HEK293 (cell line): Measurements from ENCODE around the gene STT3A.

Source experiments
- CTCF ChIA-PET: fragments of 350-600 bp; formaldehyde crosslinking; extraction: SDS; loops from one replicate; lab custom pipeline; 2021; ENCODE audit warnings: antibody characterized with exemption; lab: Yijun Ruan, JAX
- POLR2A ChIA-PET: fragments of 300-600 bp; formaldehyde crosslinking; extraction: SDS; loops from one replicate; lab custom pipeline; 2020; ENCODE audit warnings: antibody characterized with exemption, inconsistent platforms; lab: Yijun Ruan, JAX
- H3K27ac ChIP-seq: fragments of 200-500 bp; sonication (Bioruptor generic); 2 replicates; pipeline ENCODE4 v1.5.1; 2014; ENCODE audit warnings: low read depth, low read length, control low read depth, inconsistent platforms; ENCODE audit errors: extremely low read depth
- H3K36me3 ChIP-seq, 2 experiments: fragments of 200-500 bp in 1 of 2; sonication (Bioruptor generic) in 1 of 2; 1 replicate in 1 of 2; 2 replicates in 1 of 2; pipeline ENCODE4 v1.5.1; 2014 to 2017; ENCODE audit warnings: inconsistent platforms in 2 of 2, low read length in 2 of 2; ENCODE audit not compliant: control insufficient read depth in 2 of 2, insufficient read depth in 1 of 2
- H3K4me1 ChIP-seq: fragments of 200-500 bp; sonication (Bioruptor generic); 2 replicates; pipeline ENCODE4 v1.5.1; 2014; ENCODE audit warnings: mild to moderate bottlenecking, low read length, inconsistent platforms; ENCODE audit not compliant: control insufficient read depth, insufficient read depth
- H3K4me3 ChIP-seq: 2 replicates; pipeline ENCODE4 v1.5.1; 2011; ENCODE audit warnings: low read depth, mild to moderate bottlenecking, control low read depth, low read length, moderate library complexity
- H3K9me3 ChIP-seq: fragments of 200-500 bp; sonication (Bioruptor generic); 2 replicates; pipeline ENCODE4 v1.5.1; 2014; ENCODE audit warnings: low read depth, low read length, inconsistent platforms; ENCODE audit not compliant: control insufficient read depth, insufficient read depth
- BCL11B ChIP-seq: fragments of 450-650 bp; formaldehyde crosslinking; IDR thresholded peaks from 2 replicates; pipeline ENCODE4 v1.5.1; 2016; ENCODE audit warnings: low read depth, missing biosample characterization, missing genetic modification characterization
- GLIS2 ChIP-seq: fragments of 450-650 bp; formaldehyde crosslinking; IDR thresholded peaks from 2 replicates; pipeline ENCODE4 v1.5.1; 2016; ENCODE audit warnings: missing biosample characterization, missing genetic modification characterization
- KLF8 ChIP-seq: fragments of 450-650 bp; formaldehyde crosslinking; IDR thresholded peaks from 2 replicates; pipeline ENCODE4 v1.5.1; 2016; ENCODE audit warnings: missing biosample characterization, missing genetic modification characterization
- PRDM1 ChIP-seq: fragments of 450-650 bp; formaldehyde crosslinking; IDR thresholded peaks from 2 replicates; pipeline ENCODE4; 2016; ENCODE audit warnings: missing biosample characterization, missing genetic modification characterization
- SALL2 ChIP-seq: fragments of 450-650 bp; formaldehyde crosslinking; IDR thresholded peaks from 2 replicates; pipeline ENCODE4 v1.5.0; 2017; ENCODE audit warnings: missing biosample characterization, mild to moderate bottlenecking, missing genetic modification characterization, borderline replicate concordance
- SP2 ChIP-seq: fragments of 450-650 bp; formaldehyde crosslinking; IDR thresholded peaks from 2 replicates; pipeline ENCODE4 v1.5.1; 2016; ENCODE audit warnings: missing biosample characterization, missing genetic modification characterization
- ZBTB17 ChIP-seq: fragments of 450-650 bp; formaldehyde crosslinking; IDR thresholded peaks from 2 replicates; pipeline ENCODE4 v1.5.1; 2016; ENCODE audit warnings: missing biosample characterization, missing genetic modification characterization
- ZBTB20 ChIP-seq: fragments of 450-650 bp; formaldehyde crosslinking; IDR thresholded peaks from 2 replicates; pipeline ENCODE4 v1.5.1; 2016; ENCODE audit warnings: missing biosample characterization, missing genetic modification characterization
- ZNF114 ChIP-seq: fragments of 450-650 bp; formaldehyde crosslinking; IDR thresholded peaks from 2 replicates; pipeline ENCODE4 v1.5.0; 2017; ENCODE audit warnings: missing biosample characterization, missing genetic modification characterization
- ZNF121 ChIP-seq: fragments of 450-650 bp; formaldehyde crosslinking; IDR thresholded peaks from 2 replicates; pipeline ENCODE4 v1.5.1; 2016; ENCODE audit warnings: missing biosample characterization, missing genetic modification characterization
- ZNF157 ChIP-seq: fragments of 450-650 bp; formaldehyde crosslinking; IDR thresholded peaks from 2 replicates; pipeline ENCODE4 v1.5.1; 2016; ENCODE audit warnings: missing biosample characterization, missing genetic modification characterization
- ZNF16 ChIP-seq: fragments of 450-650 bp; formaldehyde crosslinking; IDR thresholded peaks from 2 replicates; pipeline ENCODE4 v1.5.1; 2016; ENCODE audit warnings: low read depth, missing biosample characterization, missing genetic modification characterization
- ZNF292 ChIP-seq: fragments of 450-650 bp; formaldehyde crosslinking; IDR thresholded peaks from 2 replicates; pipeline ENCODE4 v1.5.1; 2016; ENCODE audit warnings: low read depth, missing biosample characterization, missing genetic modification characterization, borderline replicate concordance
- ZNF37A ChIP-seq: fragments of 450-650 bp; IDR thresholded peaks from 2 replicates; pipeline ENCODE4 v1.5.1; 2018; ENCODE audit warnings: missing biosample characterization, missing genetic modification characterization
- ZNF426 ChIP-seq: fragments of 450-650 bp; formaldehyde crosslinking; IDR thresholded peaks from 2 replicates; pipeline ENCODE4 v1.5.1; 2017; ENCODE audit warnings: missing biosample characterization, missing genetic modification characterization, mild to moderate bottlenecking, inconsistent platforms, moderate library complexity
- ZNF473 ChIP-seq: fragments of 450-650 bp; formaldehyde crosslinking; IDR thresholded peaks from 2 replicates; pipeline ENCODE4 v1.5.1; 2017; ENCODE audit warnings: missing biosample characterization, missing genetic modification characterization
- ZNF48 ChIP-seq: fragments of 450-650 bp; formaldehyde crosslinking; IDR thresholded peaks from 2 replicates; pipeline ENCODE4 v1.5.1; 2016; ENCODE audit warnings: missing biosample characterization, missing genetic modification characterization
- ZNF585B ChIP-seq: fragments of 450-650 bp; formaldehyde crosslinking; IDR thresholded peaks from 2 replicates; pipeline ENCODE4 v1.5.1; 2016; ENCODE audit warnings: missing biosample characterization, missing genetic modification characterization
- ZNF600 ChIP-seq: fragments of 450-650 bp; formaldehyde crosslinking; IDR thresholded peaks from 2 replicates; pipeline ENCODE4 v1.5.1; 2016; ENCODE audit warnings: missing biosample characterization, missing genetic modification characterization
- ZNF654 ChIP-seq: fragments of 450-650 bp; formaldehyde crosslinking; IDR thresholded peaks from 2 replicates; pipeline ENCODE4 v1.5.1; 2016; ENCODE audit warnings: low read depth, missing biosample characterization, missing genetic modification characterization
- ZNF677 ChIP-seq: fragments of 450-650 bp; IDR thresholded peaks from 2 replicates; pipeline ENCODE4 v1.5.0; 2018; ENCODE audit warnings: missing biosample characterization, mild to moderate bottlenecking, missing genetic modification characterization, moderate library complexity
- ZNF776 ChIP-seq: fragments of 450-650 bp; formaldehyde crosslinking; IDR thresholded peaks from 2 replicates; pipeline ENCODE4 v1.5.0; 2017; ENCODE audit warnings: missing biosample characterization, missing genetic modification characterization, borderline replicate concordance
- ZNF777 ChIP-seq: fragments of 450-650 bp; formaldehyde crosslinking; IDR thresholded peaks from 2 replicates; pipeline ENCODE4 v1.5.1; 2017; ENCODE audit warnings: missing biosample characterization, missing genetic modification characterization, borderline replicate concordance
- TF ChIP-seq, protein P1 (sequence below): fragments of 450-650 bp; formaldehyde crosslinking; IDR thresholded peaks from 2 replicates; pipeline ENCODE4 v1.5.1; 2017; ENCODE audit warnings: missing biosample characterization, missing genetic modification characterization
- TF ChIP-seq, protein P2 (sequence below): fragments of 450-650 bp; formaldehyde crosslinking; IDR thresholded peaks from 2 replicates; pipeline ENCODE4 v1.5.1; 2016; ENCODE audit warnings: missing biosample characterization, missing genetic modification characterization
- TF ChIP-seq, protein P3 (sequence below): fragments of 450-650 bp; formaldehyde crosslinking; IDR thresholded peaks from 2 replicates; pipeline ENCODE4 v1.5.1; 2016; ENCODE audit warnings: missing biosample characterization, missing genetic modification characterization
- TF ChIP-seq, protein P4 (sequence below): fragments of 450-650 bp; formaldehyde crosslinking; IDR thresholded peaks from 2 replicates; pipeline ENCODE4 v1.5.1; 2017; ENCODE audit warnings: missing biosample characterization, missing genetic modification characterization
- TF ChIP-seq, protein P5 (sequence below): fragments of 450-650 bp; formaldehyde crosslinking; IDR thresholded peaks from 2 replicates; pipeline ENCODE4 v1.5.1; 2016; ENCODE audit warnings: missing biosample characterization, missing genetic modification characterization

The STT3A gene

DNA sequence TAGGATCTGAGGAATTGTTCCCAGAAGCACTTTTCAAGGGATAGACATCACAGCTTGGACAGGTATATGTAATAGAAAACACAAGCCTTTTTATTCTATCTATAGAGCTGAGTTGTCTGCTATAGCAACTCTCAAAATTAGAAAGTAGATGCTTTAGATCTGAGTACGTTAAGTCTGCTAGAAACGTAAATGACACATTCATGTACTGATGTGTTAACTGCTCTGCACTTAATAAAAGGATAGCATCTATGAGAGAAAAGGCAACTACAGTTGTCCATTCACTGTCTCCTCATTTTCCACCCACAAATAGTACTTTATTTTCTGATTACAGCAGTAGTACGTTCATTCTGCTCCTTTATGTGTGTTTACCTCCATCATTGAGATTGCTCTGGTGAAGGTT, 6.0 kb upstream of the STT3A start (continued):
- TF ChIP-seq, protein P1, sequence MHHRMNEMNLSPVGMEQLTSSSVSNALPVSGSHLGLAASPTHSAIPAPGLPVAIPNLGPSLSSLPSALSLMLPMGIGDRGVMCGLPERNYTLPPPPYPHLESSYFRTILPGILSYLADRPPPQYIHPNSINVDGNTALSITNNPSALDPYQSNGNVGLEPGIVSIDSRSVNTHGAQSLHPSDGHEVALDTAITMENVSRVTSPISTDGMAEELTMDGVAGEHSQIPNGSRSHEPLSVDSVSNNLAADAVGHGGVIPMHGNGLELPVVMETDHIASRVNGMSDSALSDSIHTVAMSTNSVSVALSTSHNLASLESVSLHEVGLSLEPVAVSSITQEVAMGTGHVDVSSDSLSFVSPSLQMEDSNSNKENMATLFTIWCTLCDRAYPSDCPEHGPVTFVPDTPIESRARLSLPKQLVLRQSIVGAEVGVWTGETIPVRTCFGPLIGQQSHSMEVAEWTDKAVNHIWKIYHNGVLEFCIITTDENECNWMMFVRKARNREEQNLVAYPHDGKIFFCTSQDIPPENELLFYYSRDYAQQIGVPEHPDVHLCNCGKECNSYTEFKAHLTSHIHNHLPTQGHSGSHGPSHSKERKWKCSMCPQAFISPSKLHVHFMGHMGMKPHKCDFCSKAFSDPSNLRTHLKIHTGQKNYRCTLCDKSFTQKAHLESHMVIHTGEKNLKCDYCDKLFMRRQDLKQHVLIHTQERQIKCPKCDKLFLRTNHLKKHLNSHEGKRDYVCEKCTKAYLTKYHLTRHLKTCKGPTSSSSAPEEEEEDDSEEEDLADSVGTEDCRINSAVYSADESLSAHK (tag by site-specific recombination), result no peak
- TF ChIP-seq ZNF600 (no peak), KLF8 (no peak), ZNF776 (tag by site-specific recombination) (no peak), ZNF585B (tag by site-specific recombination) (no peak), ZNF473 (tag by site-specific recombination) (no peak), ZNF426 (tag by site-specific recombination) (no peak)

DNA sequence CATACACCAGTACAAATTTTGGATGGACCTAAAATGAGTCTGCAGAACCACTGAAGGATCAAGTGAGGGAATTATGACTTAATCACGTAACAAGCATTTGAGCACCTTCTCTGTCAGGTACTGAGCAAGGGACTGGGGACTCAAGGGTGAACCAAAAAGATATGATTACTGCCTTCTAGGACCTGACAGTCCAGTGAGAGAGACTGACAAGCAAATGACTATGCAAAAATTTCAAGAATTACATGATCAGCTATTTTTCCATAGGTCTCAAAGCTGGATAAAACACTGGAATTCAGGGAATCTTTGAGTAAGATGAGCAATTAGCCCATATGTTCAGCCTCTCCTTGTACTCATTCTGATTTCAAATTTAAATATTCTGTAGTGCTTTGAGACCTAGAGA, 5.2 kb upstream of the STT3A start:
- H3K27ac ChIP-seq, result no peak overlapping the region
- H3K4me3 ChIP-seq, result no peak overlapping the region
- TF ChIP-seq ZNF48 (tag by site-specific recombination), result no peak
- TF ChIP-seq GLIS2 (tag by site-specific recombination), result no peak
- no peak for TF ChIP-seq PRDM1
- no peak for TF ChIP-seq SALL2 (tag by site-specific recombination)
- no peak for TF ChIP-seq ZBTB20 (tag by site-specific recombination)
- TF ChIP-seq SP2 (tag by site-specific recombination), result no peak
- TF ChIP-seq, protein P2, sequence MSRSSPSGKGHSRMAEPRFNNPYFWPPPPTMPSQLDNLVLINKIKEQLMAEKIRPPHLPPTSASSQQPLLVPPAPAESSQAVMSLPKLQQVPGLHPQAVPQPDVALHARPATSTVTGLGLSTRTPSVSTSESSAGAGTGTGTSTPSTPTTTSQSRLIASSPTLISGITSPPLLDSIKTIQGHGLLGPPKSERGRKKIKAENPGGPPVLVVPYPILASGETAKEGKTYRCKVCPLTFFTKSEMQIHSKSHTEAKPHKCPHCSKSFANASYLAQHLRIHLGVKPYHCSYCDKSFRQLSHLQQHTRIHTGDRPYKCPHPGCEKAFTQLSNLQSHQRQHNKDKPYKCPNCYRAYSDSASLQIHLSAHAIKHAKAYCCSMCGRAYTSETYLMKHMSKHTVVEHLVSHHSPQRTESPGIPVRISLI (tag by site-specific recombination), result no peak
- TF ChIP-seq KLF8, result no peak
- TF ChIP-seq ZNF677 (tag by site-specific recombination), result no peak
- no peaks in the 10 kb centered on the region for H3K9me3 ChIP-seq
- H3K36me3 ChIP-seq, result peaks cover 4 to 24% of the 10 kb centered on the region in 2 experiments; a peak in 2 of 3 replicates
- ChIA-PET POLR2A (interaction anchor here (0.7 to 1.2 kb wide), 2 partner anchors 18 to 63 kb away, joined by 3 read pairs; partner anchors contain the start of gene EI24), CTCF (interaction anchor here (0.7 kb wide), 1 partner anchor 793 kb away, joined by 5 read pairs; no protein-coding TSS in a partner anchor)
- no peaks in the 10 kb centered on the region for H3K4me1 ChIP-seq

DNA sequence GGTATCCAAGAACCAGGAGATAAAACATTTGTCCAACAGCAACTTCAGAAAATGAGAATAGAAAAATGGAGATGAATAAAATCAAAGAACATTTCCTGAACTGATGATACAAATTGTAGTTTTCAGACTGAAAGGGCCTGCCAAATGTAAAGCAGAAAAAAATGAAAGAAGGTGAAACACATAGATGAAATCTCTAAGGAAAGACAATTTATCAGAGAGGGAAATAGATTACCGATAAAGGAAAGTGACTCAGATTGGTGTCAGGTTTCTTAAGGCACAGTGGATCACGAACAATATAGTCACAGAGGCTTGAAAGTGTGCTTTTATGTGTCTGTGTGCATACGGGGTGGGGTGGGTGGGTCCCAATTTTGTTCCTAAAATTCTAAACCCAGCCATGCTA, 4.1 kb upstream of the STT3A start:
- ChIA-PET POLR2A (interaction anchor here (0.7 to 1.2 kb wide), 2 partner anchors 19 to 62 kb away, joined by 3 read pairs; partner anchors contain the start of gene EI24), CTCF (interaction anchor here (0.6 kb wide), 1 partner anchor 11 kb away, joined by 5 read pairs; no protein-coding TSS in a partner anchor)
- H3K4me1 ChIP-seq, result no peaks in the 10 kb centered on the region
- no peaks in the 10 kb centered on the region for H3K9me3 ChIP-seq
- H3K36me3 ChIP-seq, result peaks cover 0 to 14% of the 10 kb centered on the region in 2 experiments; a peak in 2 of 3 replicates
- no peak overlapping the region for H3K27ac ChIP-seq
- no peak overlapping the region for H3K4me3 ChIP-seq
- TF ChIP-seq, protein P3, sequence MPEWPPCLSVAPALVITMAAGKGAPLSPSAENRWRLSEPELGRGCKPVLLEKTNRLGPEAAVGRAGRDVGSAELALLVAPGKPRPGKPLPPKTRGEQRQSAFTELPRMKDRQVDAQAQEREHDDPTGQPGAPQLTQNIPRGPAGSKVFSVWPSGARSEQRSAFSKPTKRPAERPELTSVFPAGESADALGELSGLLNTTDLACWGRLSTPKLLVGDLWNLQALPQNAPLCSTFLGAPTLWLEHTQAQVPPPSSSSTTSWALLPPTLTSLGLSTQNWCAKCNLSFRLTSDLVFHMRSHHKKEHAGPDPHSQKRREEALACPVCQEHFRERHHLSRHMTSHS (tag by site-specific recombination), result no peak
- TF ChIP-seq ZNF777 (tag by site-specific recombination) (no peak), ZNF654 (tag by site-specific recombination) (no peak), ZNF37A (tag by site-specific recombination) (no peak), ZNF114 (tag by site-specific recombination) (no peak), BCL11B (no peak), ZNF292 (tag by site-specific recombination) (no peak), ZNF157 (no peak), ZBTB17 (peak; percentile 73), ZNF121 (tag by site-specific recombination) (no peak), ZNF16 (tag by site-specific recombination) (no peak)
- TF ChIP-seq, protein P4, sequence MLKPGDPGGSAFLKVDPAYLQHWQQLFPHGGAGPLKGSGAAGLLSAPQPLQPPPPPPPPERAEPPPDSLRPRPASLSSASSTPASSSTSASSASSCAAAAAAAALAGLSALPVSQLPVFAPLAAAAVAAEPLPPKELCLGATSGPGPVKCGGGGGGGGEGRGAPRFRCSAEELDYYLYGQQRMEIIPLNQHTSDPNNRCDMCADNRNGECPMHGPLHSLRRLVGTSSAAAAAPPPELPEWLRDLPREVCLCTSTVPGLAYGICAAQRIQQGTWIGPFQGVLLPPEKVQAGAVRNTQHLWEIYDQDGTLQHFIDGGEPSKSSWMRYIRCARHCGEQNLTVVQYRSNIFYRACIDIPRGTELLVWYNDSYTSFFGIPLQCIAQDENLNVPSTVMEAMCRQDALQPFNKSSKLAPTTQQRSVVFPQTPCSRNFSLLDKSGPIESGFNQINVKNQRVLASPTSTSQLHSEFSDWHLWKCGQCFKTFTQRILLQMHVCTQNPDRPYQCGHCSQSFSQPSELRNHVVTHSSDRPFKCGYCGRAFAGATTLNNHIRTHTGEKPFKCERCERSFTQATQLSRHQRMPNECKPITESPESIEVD (tag by site-specific recombination), result 0 out of 2 replicates have a peak, but pooled peaks have one; percentile 25
- TF ChIP-seq, protein P5, sequence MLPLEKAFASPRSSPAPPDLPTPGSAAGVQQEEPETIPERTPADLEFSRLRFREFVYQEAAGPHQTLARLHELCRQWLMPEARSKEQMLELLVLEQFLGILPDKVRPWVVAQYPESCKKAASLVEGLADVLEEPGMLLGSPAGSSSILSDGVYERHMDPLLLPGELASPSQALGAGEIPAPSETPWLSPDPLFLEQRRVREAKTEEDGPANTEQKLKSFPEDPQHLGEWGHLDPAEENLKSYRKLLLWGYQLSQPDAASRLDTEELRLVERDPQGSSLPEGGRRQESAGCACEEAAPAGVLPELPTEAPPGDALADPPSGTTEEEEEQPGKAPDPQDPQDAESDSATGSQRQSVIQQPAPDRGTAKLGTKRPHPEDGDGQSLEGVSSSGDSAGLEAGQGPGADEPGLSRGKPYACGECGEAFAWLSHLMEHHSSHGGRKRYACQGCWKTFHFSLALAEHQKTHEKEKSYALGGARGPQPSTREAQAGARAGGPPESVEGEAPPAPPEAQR (tag by site-specific recombination), result no peak
